Activated naive CD4-positive, alpha-beta T cell treated with anti-CD3 and anti-CD28 coated beads for 36 hours (primary cell): ENCODE measurements around the gene MAB21L3. TPM values are rescaled to one million over a fixed set of nuclear protein-coding genes. Genes with fewer than 3 reads are reported as not detected.

Source experiments
- CTCF ChIA-PET: fragments of 350-600 bp; sonication (Branson Sonifier 250); formaldehyde crosslinking; loops from one replicate; lab custom pipeline; 2021; ENCODE audit warnings: antibody characterized with exemption; lab: Charles Lee
- DNase-seq: peaks from one replicate; pipeline ENCODE4 v3.0.0-alpha.2; 2020
- H3K27ac Mint-ChIP-seq: one replicate; pipeline ENCODE4 v1.8.0; 2021; ENCODE audit warnings: mild to moderate bottlenecking, mixed read lengths
- H3K27me3 Mint-ChIP-seq: one replicate; pipeline ENCODE4 v1.8.0; 2021; ENCODE audit warnings: low read depth, mixed read lengths
- H3K36me3 Mint-ChIP-seq: one replicate; pipeline ENCODE4 v1.8.0; 2021; ENCODE audit warnings: low read depth, mixed read lengths
- H3K4me1 Mint-ChIP-seq: one replicate; pipeline ENCODE4 v1.8.0; 2021; ENCODE audit warnings: low read depth, mixed read lengths
- H3K4me3 Mint-ChIP-seq: one replicate; pipeline ENCODE4 v1.8.0; 2021; ENCODE audit warnings: mild to moderate bottlenecking, moderate library complexity, mixed read lengths
- H3K9me3 Mint-ChIP-seq: one replicate; pipeline ENCODE4 v1.8.0; 2021; ENCODE audit warnings: mixed read lengths
- intact Hi-C: fragments of 100-400 bp; cut with micrococcal nuclease; formaldehyde crosslinking; loops from one replicate; pipeline ENCODE4 v1.15.1; 2023
- total RNA-seq, 2 experiments: library from RNA; stranded (reverse); gene quantifications; one replicate each; pipeline ENCODE4 v1.2.3, GENCODE V29; 2021

The MAB21L3 gene
- total RNA-seq, 2 experiments from 2014 or later = not detected

- intact Hi-C loops = no loop called here
- H3K27me3 Mint-ChIP-seq = no peaks in the 10 kb centered on the region
- H3K36me3 Mint-ChIP-seq = no peaks in the 10 kb centered on the region
- H3K27ac Mint-ChIP-seq = no peak overlapping the region
- CTCF ChIA-PET = interaction anchor here (3.1 kb wide), 1 partner anchor 32 kb away, joined by 28 read pairs; no protein-coding TSS in a partner anchor
- H3K4me1 Mint-ChIP-seq = peaks cover 8% of the 10 kb centered on the region
- H3K9me3 Mint-ChIP-seq = no peaks in the 10 kb centered on the region
- H3K4me3 Mint-ChIP-seq = no peak overlapping the region
- DNase-seq = no peak
Measured at GRCh38 chr1:116170721-116171589, 59.8 kb downstream of the MAB21L3 start.

- no peak overlapping the region for H3K27ac Mint-ChIP-seq
- CTCF ChIA-PET = interaction anchor here (1.7 kb wide), 1 partner anchor 33 kb away, joined by 7 read pairs; no protein-coding TSS in a partner anchor
- no peaks in the 10 kb centered on the region for H3K9me3 Mint-ChIP-seq
Measured at GRCh38 chr1:116172666-116173065, 61.5 kb downstream of the MAB21L3 start.

GRCh38 chr1:116175611-116176010, 64.4 kb downstream of the MAB21L3 start:
- Mint-ChIP-seq H3K4me3 (no peak overlapping the region), H3K36me3 (no peaks in the 10 kb centered on the region), H3K27me3 (no peaks in the 10 kb centered on the region), H3K27ac (no peak overlapping the region), H3K9me3 (no peaks in the 10 kb centered on the region), H3K4me1 (no peaks in the 10 kb centered on the region)
- CTCF ChIA-PET = interaction anchor here (0.6 to 2.2 kb wide), 2 partner anchors 36 to 182 kb away, joined by 3 to 9 read pairs; no protein-coding TSS in a partner anchor
- intact Hi-C loops = no loop called here
- DNase-seq = no peak

More at GRCh38 chr1:116172666-116173065, 61.5 kb downstream of the MAB21L3 start:
- DNase-seq = no peak
- H3K36me3 Mint-ChIP-seq = no peaks in the 10 kb centered on the region
- no peak overlapping the region for H3K4me3 Mint-ChIP-seq
- peaks cover 8% of the 10 kb centered on the region for H3K4me1 Mint-ChIP-seq
- intact Hi-C loops = no loop called here
- no peaks in the 10 kb centered on the region for H3K27me3 Mint-ChIP-seq

GRCh38 chr1:116176306-116176789, 65.1 kb downstream of the MAB21L3 start:
- Mint-ChIP-seq H3K27ac (no peak overlapping the region), H3K9me3 (no peaks in the 10 kb centered on the region), H3K27me3 (no peaks in the 10 kb centered on the region), H3K4me3 (no peak overlapping the region), H3K36me3 (no peaks in the 10 kb centered on the region), H3K4me1 (no peaks in the 10 kb centered on the region)
- intact Hi-C loops = no loop called here
- no peak for DNase-seq
- CTCF ChIA-PET = no interaction called here

GRCh38 chr1:116177861-116178260, 66.7 kb downstream of the MAB21L3 start:
- CTCF ChIA-PET = interaction anchor here (1.2 kb wide), 1 partner anchor 39 kb away, joined by 5 read pairs; no protein-coding TSS in a partner anchor
- Mint-ChIP-seq H3K36me3 (no peaks in the 10 kb centered on the region), H3K4me1 (no peaks in the 10 kb centered on the region), H3K4me3 (no peak overlapping the region), H3K27me3 (no peaks in the 10 kb centered on the region), H3K27ac (no peak overlapping the region), H3K9me3 (no peaks in the 10 kb centered on the region)
- no peak for DNase-seq
- intact Hi-C loops = no loop called here

GRCh38 chr1:116178837-116179236, 67.6 kb downstream of the MAB21L3 start:
- Mint-ChIP-seq H3K27me3 (peaks cover 2% of the 10 kb centered on the region), H3K4me1 (no peaks in the 10 kb centered on the region), H3K4me3 (no peak overlapping the region), H3K9me3 (no peaks in the 10 kb centered on the region), H3K36me3 (no peaks in the 10 kb centered on the region), H3K27ac (no peak overlapping the region)
- CTCF ChIA-PET = interaction anchor here (1.5 kb wide), 1 partner anchor 10 kb away, joined by 5 read pairs; no protein-coding TSS in a partner anchor
- DNase-seq = no peak
- intact Hi-C loops = no loop called here

GRCh38 chr1:116179419-116179818, 68.2 kb downstream of the MAB21L3 start:
- H3K27me3 Mint-ChIP-seq = peaks cover 2% of the 10 kb centered on the region
- no peak for DNase-seq
- CTCF ChIA-PET = interaction anchor here (1.5 kb wide), 1 partner anchor 10 kb away, joined by 5 read pairs; no protein-coding TSS in a partner anchor

GRCh38 chr1:116179964-116180363, 68.8 kb downstream of the MAB21L3 start:
- Mint-ChIP-seq H3K9me3 (no peaks in the 10 kb centered on the region), H3K4me1 (no peaks in the 10 kb centered on the region), H3K27ac (no peak overlapping the region), H3K4me3 (no peak overlapping the region), H3K27me3 (peaks cover 2% of the 10 kb centered on the region), H3K36me3 (no peaks in the 10 kb centered on the region)
- no peak for DNase-seq
- intact Hi-C loops = no loop called here
- CTCF ChIA-PET = interaction anchor here (1.5 kb wide), 1 partner anchor 11 kb away, joined by 5 read pairs; no protein-coding TSS in a partner anchor

More at GRCh38 chr1:116179419-116179818, 68.2 kb downstream of the MAB21L3 start:
- no peaks in the 10 kb centered on the region for H3K9me3 Mint-ChIP-seq
- no peaks in the 10 kb centered on the region for H3K36me3 Mint-ChIP-seq
- no peak overlapping the region for H3K27ac Mint-ChIP-seq
- H3K4me1 Mint-ChIP-seq = no peaks in the 10 kb centered on the region
- intact Hi-C loops = no loop called here
- H3K4me3 Mint-ChIP-seq = no peak overlapping the region

- Mint-ChIP-seq H3K4me3 (no peak overlapping the region), H3K4me1 (no peaks in the 10 kb centered on the region), H3K9me3 (no peaks in the 10 kb centered on the region), H3K27ac (no peak overlapping the region), H3K36me3 (no peaks in the 10 kb centered on the region), H3K27me3 (peaks cover 2% of the 10 kb centered on the region)
- no peak for DNase-seq
- intact Hi-C loops = no loop called here
- CTCF ChIA-PET = interaction anchor here (0.7 to 2.3 kb wide), 4 partner anchors 43 to 303 kb away, joined by 3 to 10 read pairs (median 3); no protein-coding TSS in a partner anchor
Measured at GRCh38 chr1:116182019-116182714, 71.0 kb downstream of the MAB21L3 start.

Other genes with a start within 250 kb of the MAB21L3 start
- gene SLC22A15, start 134.9 kb upstream of the MAB21L3 start, total RNA-seq = under 1 TPM; 0.12 to 0.17 TPM